GM20000 (cell line): ENCODE results near the gene FAM184B.
"Not testable (repeated sequence)": the region's sequence is repeated elsewhere in the genome, so short reads cannot be mapped to it uniquely, and the experiment has no call there.

Source experiments
- DNase-seq: peaks from one replicate; pipeline ENCODE4 v3.0.0; 2012; ENCODE audit warnings: low spot score
- CTCF ChIP-seq: IDR thresholded peaks from 2 replicates; pipeline ENCODE4 v1.5.1; 2012; ENCODE audit warnings: mild to moderate bottlenecking, control low read depth; ENCODE audit errors: extremely low read depth, missing control alignments

FAM184B gene

GRCh38 chr4:17665346-17665745 is 116.1 kb downstream of the FAM184B start:
- no peak for TF ChIP-seq CTCF
- DNase-seq: no peak

DNA sequence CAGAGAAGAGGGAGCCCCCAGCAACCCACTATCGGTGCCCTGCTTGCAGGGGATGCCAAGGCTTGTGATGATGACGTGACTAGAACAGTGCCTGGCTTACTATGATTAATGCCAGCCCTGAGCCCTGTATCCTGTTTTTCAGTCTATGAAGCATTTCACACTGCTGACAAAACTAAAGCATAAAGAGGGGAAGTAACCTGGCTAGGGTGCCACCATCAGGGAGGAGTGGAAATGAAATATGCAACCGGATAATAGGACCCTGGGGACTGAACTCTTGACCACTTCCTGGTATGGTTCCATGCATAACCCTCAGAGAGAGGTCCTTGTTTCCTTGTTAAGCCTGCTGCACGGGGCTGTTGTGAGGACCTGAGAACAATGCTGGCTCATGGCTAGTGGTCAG is 116.7 kb downstream of the FAM184B start:
- DNase-seq: no peak
- no peak for TF ChIP-seq CTCF

DNA sequence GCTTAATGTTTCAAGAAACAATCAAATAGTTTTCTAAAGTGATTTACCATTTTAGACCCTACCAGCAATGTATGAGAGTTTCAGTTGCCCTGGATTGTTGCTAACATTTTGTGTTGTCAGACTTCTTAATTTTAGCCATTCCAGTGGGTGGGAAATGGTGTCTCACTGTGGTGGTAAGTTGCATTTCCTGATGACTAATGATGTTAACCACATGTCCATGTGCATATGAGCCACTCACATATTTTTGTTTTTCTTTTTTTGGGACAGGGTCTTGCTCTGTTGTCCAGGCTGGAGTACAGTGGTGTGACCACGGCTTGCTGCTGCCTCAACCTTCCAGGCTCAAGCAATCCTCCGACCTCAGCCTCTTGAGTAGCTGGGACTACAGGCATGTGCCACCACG is 118.7 kb downstream of the FAM184B start:
- TF ChIP-seq CTCF: no peak
- DNase-seq: no peak

DNA sequence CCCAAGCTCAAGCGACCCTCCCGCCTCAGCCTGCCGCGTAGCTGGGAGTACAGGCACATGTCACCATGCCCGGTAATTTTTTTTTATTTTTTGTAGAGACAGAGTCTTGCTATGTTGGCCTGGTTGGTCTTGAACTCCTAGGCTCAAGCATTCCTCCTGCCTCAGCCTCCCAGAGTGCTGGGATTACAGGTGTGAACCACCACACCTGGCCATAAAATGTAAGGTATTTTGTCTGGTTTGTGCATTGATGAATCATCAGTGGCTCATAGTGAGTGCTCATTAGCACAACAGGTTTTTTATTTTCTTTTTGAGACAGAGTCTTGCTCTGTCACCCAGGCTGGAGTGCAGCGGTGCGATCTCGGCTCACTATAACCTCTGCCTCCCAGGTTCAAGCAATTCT is 122.2 kb downstream of the FAM184B start:
- DNase-seq: not testable (repeated sequence)

DNA sequence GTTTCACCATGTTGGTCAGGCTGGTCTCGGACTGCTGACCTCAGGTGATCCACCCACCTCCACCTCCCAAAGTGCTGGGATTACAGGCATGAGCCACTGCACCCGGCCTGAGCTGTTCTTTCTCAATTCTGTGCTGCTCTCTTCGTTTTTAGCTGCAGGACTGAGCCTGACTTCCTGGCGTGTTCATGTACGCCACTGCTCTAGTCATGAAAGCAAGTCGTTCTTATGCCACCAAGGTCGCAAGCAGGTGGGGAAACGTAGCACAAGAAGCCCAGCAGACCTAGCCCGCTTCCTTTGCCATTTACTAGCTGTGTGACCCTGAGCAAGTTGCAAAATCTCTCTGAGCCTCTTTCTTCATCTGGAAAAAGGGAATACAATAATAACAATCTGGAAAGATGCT is 123.6 kb downstream of the FAM184B start:
- no peak for DNase-seq
- TF ChIP-seq CTCF: no peak

- TF ChIP-seq CTCF: no peak
- no peak for DNase-seq
Observed at GRCh38 chr4:17657090-17657489, 124.3 kb downstream of the FAM184B start.

GRCh38 chr4:17654701-17655100 is 126.7 kb downstream of the FAM184B start:
- TF ChIP-seq CTCF: no peak
- DNase-seq: no peak

DNA sequence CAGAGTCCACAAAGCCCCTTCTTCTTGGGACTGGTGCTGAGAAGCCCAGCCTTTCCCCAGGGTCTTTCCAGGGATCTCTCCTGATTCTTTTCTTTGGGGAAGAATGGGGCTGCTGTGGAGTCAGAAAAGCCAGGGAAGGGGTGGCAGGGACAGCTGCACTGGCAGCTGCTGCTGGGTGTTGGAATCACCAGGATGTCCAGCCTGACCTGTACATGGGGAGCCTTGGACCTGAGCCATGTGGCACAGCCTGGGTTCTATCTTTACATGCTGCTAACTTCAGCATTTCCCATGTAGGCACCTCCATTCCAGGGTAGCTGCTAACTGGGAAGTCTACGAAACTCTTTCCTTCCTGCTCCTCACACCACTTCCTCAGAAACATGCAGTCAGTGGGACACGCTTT is 131.0 kb downstream of the FAM184B start:
- DNase-seq: no peak
- no peak for TF ChIP-seq CTCF
